GM18517 (cell line): Measurements from ENCODE around the gene RBM27.
"Not testable (repeated sequence)": the region's sequence is repeated elsewhere in the genome, so short reads cannot be mapped to it uniquely, and the experiment has no call there.

Source experiments
- ATAC-seq: cut with Tn5 transposase; IDR thresholded peaks from one replicate; pipeline ENCODE4 v1.9.1; 2021; ENCODE audit warnings: mild to moderate bottlenecking, moderate library complexity; ENCODE audit not compliant: unreplicated experiment

The RBM27 gene

GRCh38 chr5:146206257-146206656 is 2.9 kb downstream of the RBM27 start:
- no peak for ATAC-seq

GRCh38 chr5:146208916-146209522 is 5.6 kb downstream of the RBM27 start:
- no peak for ATAC-seq

- no peak for ATAC-seq
Measured at GRCh38 chr5:146209714-146210113, 6.3 kb downstream of the RBM27 start.

- not testable (repeated sequence) for ATAC-seq
Measured at GRCh38 chr5:146210810-146211209, 7.4 kb downstream of the RBM27 start.

GRCh38 chr5:146213210-146213826 is 9.9 kb downstream of the RBM27 start:
- ATAC-seq: no peak

GRCh38 chr5:146214881-146215280 is 11.5 kb downstream of the RBM27 start:
- not testable (repeated sequence) for ATAC-seq

- ATAC-seq: no peak
Measured at GRCh38 chr5:146218168-146218567, 14.8 kb downstream of the RBM27 start.

- ATAC-seq: no peak
Measured at GRCh38 chr5:146219243-146219642, 15.8 kb downstream of the RBM27 start.

- ATAC-seq: no peak
Measured at GRCh38 chr5:146221234-146221633, 17.8 kb downstream of the RBM27 start.

- ATAC-seq: no peak
Measured at GRCh38 chr5:146222005-146222404, 18.6 kb downstream of the RBM27 start.

GRCh38 chr5:146223179-146223578 is 19.8 kb downstream of the RBM27 start:
- ATAC-seq: no peak

- no peak for ATAC-seq
Measured at GRCh38 chr5:146229222-146229621, 25.8 kb downstream of the RBM27 start.

- no peak for ATAC-seq
Measured at GRCh38 chr5:146232223-146232622, 28.8 kb downstream of the RBM27 start.

- no peak for ATAC-seq
Measured at GRCh38 chr5:146233441-146233840, 30.0 kb downstream of the RBM27 start.

GRCh38 chr5:146238973-146239372 is 35.6 kb downstream of the RBM27 start:
- ATAC-seq: no peak

- no peak for ATAC-seq
Measured at GRCh38 chr5:146240951-146241350, 37.5 kb downstream of the RBM27 start.

- no peak for ATAC-seq
Measured at GRCh38 chr5:146243247-146243646, 39.8 kb downstream of the RBM27 start.

- no peak for ATAC-seq
Measured at GRCh38 chr5:146248561-146248960, 45.2 kb downstream of the RBM27 start.

- no peak for ATAC-seq
Measured at GRCh38 chr5:146249801-146250200, 46.4 kb downstream of the RBM27 start.
